Nephron (organoid): ENCODE measurements around the gene ITFG2.

Experiments used
- H3K27ac Mint-ChIP-seq, 3 experiments: 2 replicates each; pipeline ENCODE4 v1.8.0; 2020; ENCODE audit warnings: mixed read lengths in 3 of 3, mild to moderate bottlenecking in 2 of 3, moderate library complexity in 1 of 3
- H3K27me3 Mint-ChIP-seq: 2 replicates; pipeline ENCODE4 v1.8.0; 2021; ENCODE audit warnings: low read depth, mild to moderate bottlenecking, moderate library complexity, mixed read lengths
- H3K36me3 Mint-ChIP-seq: 2 replicates; pipeline ENCODE4 v1.8.0; 2020; ENCODE audit warnings: low read depth, mixed read lengths
- H3K4me1 Mint-ChIP-seq: 2 replicates; pipeline ENCODE4 v1.8.0; 2020; ENCODE audit warnings: mixed read lengths
- H3K4me3 Mint-ChIP-seq, 3 experiments: 2 replicates each; pipeline ENCODE4 v1.8.0; 2020; ENCODE audit warnings: mild to moderate bottlenecking in 3 of 3, mixed read lengths in 3 of 3, moderate library complexity in 2 of 3
- H3K9me3 Mint-ChIP-seq: 2 replicates; pipeline ENCODE4 v1.8.0; 2020; ENCODE audit warnings: mixed read lengths
- CTCF ChIP-seq, 3 experiments: fragments of 200-600 bp; sonication (generic); IDR thresholded peaks; one replicate each; pipeline ENCODE4 v1.5.0; 2021; ENCODE audit warnings: antibody characterized with exemption in 3 of 3; ENCODE audit not compliant: unreplicated experiment in 3 of 3

The ITFG2 gene

GRCh38 chr12:2820432-2820831 is 8.0 kb downstream of the ITFG2 start:
- no peak for TF ChIP-seq CTCF (IDR thresholded peaks at IDR 0.05; ENCODE audit: unreplicated experiment in 3 of 3)
- H3K4me3 Mint-ChIP-seq = no peak overlapping the region
- H3K27ac Mint-ChIP-seq = no peak overlapping the region
- peaks cover 5% of the 10 kb centered on the region for H3K27me3 Mint-ChIP-seq
- H3K4me1 Mint-ChIP-seq = peaks cover 7% of the 10 kb centered on the region
- H3K9me3 Mint-ChIP-seq = no peaks in the 10 kb centered on the region
- H3K36me3 Mint-ChIP-seq = peaks cover 76% of the 10 kb centered on the region

- Mint-ChIP-seq H3K4me3 (no peak overlapping the region), H3K9me3 (no peaks in the 10 kb centered on the region), H3K36me3 (peaks cover 79% of the 10 kb centered on the region)
These were observed 11.0 kb downstream of the ITFG2 start for GRCh38 chr12:2823483-2823882.

GRCh38 chr12:2824541-2824940 is 12.1 kb downstream of the ITFG2 start:
- Mint-ChIP-seq H3K4me1 (peaks cover 7% of the 10 kb centered on the region), H3K9me3 (no peaks in the 10 kb centered on the region), H3K36me3 (peaks cover 83% of the 10 kb centered on the region), H3K27me3 (peaks cover 3% of the 10 kb centered on the region), H3K4me3 (no peak overlapping the region), H3K27ac (peak overlapping the region in 1 of 3 experiments; percentile 80)
- TF ChIP-seq CTCF (IDR thresholded peaks at IDR 0.05; ENCODE audit: unreplicated experiment in 3 of 3) = no peak

More at GRCh38 chr12:2823483-2823882, 11.0 kb downstream of the ITFG2 start:
- peak overlapping the region; percentile 80 for H3K27ac Mint-ChIP-seq
- no peak for TF ChIP-seq CTCF (IDR thresholded peaks at IDR 0.05; ENCODE audit: unreplicated experiment in 3 of 3)
- H3K4me1 Mint-ChIP-seq = peaks cover 7% of the 10 kb centered on the region
- peaks cover 3% of the 10 kb centered on the region for H3K27me3 Mint-ChIP-seq

- Mint-ChIP-seq H3K9me3 (no peaks in the 10 kb centered on the region), H3K4me1 (peaks cover 7% of the 10 kb centered on the region), H3K4me3 (no peak overlapping the region), H3K27ac (peak overlapping the region in 1 of 3 experiments; percentile 34), H3K36me3 (peaks cover 81% of the 10 kb centered on the region), H3K27me3 (no peaks in the 10 kb centered on the region)
- no peak for TF ChIP-seq CTCF (IDR thresholded peaks at IDR 0.05; ENCODE audit: unreplicated experiment in 3 of 3)
These were observed 12.7 kb downstream of the ITFG2 start for GRCh38 chr12:2825132-2825531.

GRCh38 chr12:2826036-2826435 is 13.6 kb downstream of the ITFG2 start:
- H3K4me1 Mint-ChIP-seq = peaks cover 7% of the 10 kb centered on the region
- H3K9me3 Mint-ChIP-seq = no peaks in the 10 kb centered on the region
- no peaks in the 10 kb centered on the region for H3K27me3 Mint-ChIP-seq
- H3K27ac Mint-ChIP-seq = peak overlapping the region in 1 of 3 experiments; percentile 39
- peaks cover 82% of the 10 kb centered on the region for H3K36me3 Mint-ChIP-seq
- H3K4me3 Mint-ChIP-seq = no peak overlapping the region
- no peak for TF ChIP-seq CTCF (IDR thresholded peaks at IDR 0.05; ENCODE audit: unreplicated experiment in 3 of 3)

GRCh38 chr12:2826721-2827515 is 14.4 kb downstream of the ITFG2 start:
- H3K27me3 Mint-ChIP-seq = no peaks in the 10 kb centered on the region
- H3K4me3 Mint-ChIP-seq = no peak overlapping the region
- H3K36me3 Mint-ChIP-seq = peaks cover 81% of the 10 kb centered on the region
- no peak for TF ChIP-seq CTCF (IDR thresholded peaks at IDR 0.05; ENCODE audit: unreplicated experiment in 3 of 3)
- peaks cover 7% of the 10 kb centered on the region for H3K4me1 Mint-ChIP-seq
- peak overlapping the region in 1 of 3 experiments; percentile 39 for H3K27ac Mint-ChIP-seq
- H3K9me3 Mint-ChIP-seq = no peaks in the 10 kb centered on the region
